Measurements from ENCODE around the gene ARL8A. TPM values are rescaled to one million over a fixed set of nuclear protein-coding genes. Genes with fewer than 3 reads are reported as not detected.

The ARL8A gene
- polyA plus RNA-seq, 3 donors = 12.4 to 123 (median 14.8) TPM

GRCh38 chr1:202157945-202158344 lies 13.4 kb upstream of the ARL8A start:
- WGBS (ENCODE audit: insufficient coverage) = 80% methylated on average over 8 of the region's 10 CpGs
- peak overlapping the region in 3 of 7 donors; percentile 9 to 60 (median 25) for H3K27ac Mint-ChIP-seq
- H3K4me1 ChIP-seq (ENCODE audit: control insufficient read depth in 1 of 2, insufficient read depth in 2 of 2, low read length in 2 of 2) = peaks cover 51 to 65% of the 10 kb centered on the region in 2 donors
- peaks cover 11 to 26% of the 10 kb centered on the region in 2 donors for H3K36me3 ChIP-seq (replicated peaks in 1 of 2; ENCODE audit: control insufficient read depth in 1 of 2, insufficient read depth in 2 of 2, low read length in 2 of 2)
- no peak for TF ChIP-seq CTCF (IDR thresholded peaks at IDR 0.05)
- H3K79me2 ChIP-seq (ENCODE audit: insufficient read depth, low read length) = peaks cover 75% of the 10 kb centered on the region
- intact Hi-C loops (cut with micrococcal nuclease) = no loop called here
- H4K20me1 ChIP-seq (ENCODE audit: insufficient read depth, low read length) = no peaks in the 10 kb centered on the region
- peaks cover 0 to 3% (median 2%) of the 10 kb centered on the region in 3 donors for H3K27me3 Mint-ChIP-seq (ENCODE audit: low read depth in 3 of 3)
- no peak for DNase-seq
- H3K27me3 ChIP-seq (ENCODE audit: control insufficient read depth in 2 of 2, insufficient read depth in 2 of 2, low read length in 2 of 2) = no peaks in the 10 kb centered on the region
- H3K4me3 ChIP-seq (replicated peaks in 1 of 3; ENCODE audit: low read depth in 2 of 3, low read length in 3 of 3) = no peak overlapping the region
- no peak overlapping the region for H3K9ac ChIP-seq (ENCODE audit: insufficient read depth, low read length, poor library complexity, severe bottlenecking)
- H3K9me3 Mint-ChIP-seq = no peaks in the 10 kb centered on the region
- peaks cover 74% of the 10 kb centered on the region for H3K4me1 Mint-ChIP-seq
- no peak overlapping the region for H2AFZ ChIP-seq (ENCODE audit: insufficient read depth, low read depth, low read length, poor library complexity, severe bottlenecking)
- H3K36me3 Mint-ChIP-seq = peaks cover 13 to 36% of the 10 kb centered on the region in 2 donors
- no peak overlapping the region for H3K27ac ChIP-seq (ENCODE audit: low read depth in 1 of 2, low read length in 2 of 2)
- no peak overlapping the region for H3K4me3 Mint-ChIP-seq
- no peak overlapping the region for H3K4me2 ChIP-seq (replicated peaks; ENCODE audit: extremely low read depth, low read length, poor library complexity, severe bottlenecking)
- no peaks in the 10 kb centered on the region for H3K9me3 ChIP-seq (replicated peaks in 1 of 2; ENCODE audit: control insufficient read depth in 1 of 2, insufficient read depth in 1 of 2, low read length in 2 of 2)

GRCh38 chr1:202156590-202156989 lies 12.1 kb upstream of the ARL8A start:
- Histone ChIP-seq H4K20me1 (ENCODE audit: insufficient read depth, low read length) (no peaks in the 10 kb centered on the region), H3K9ac (ENCODE audit: insufficient read depth, low read length, poor library complexity, severe bottlenecking) (no peak overlapping the region), H3K4me3 (replicated peaks in 1 of 3; ENCODE audit: low read depth in 2 of 3, low read length in 3 of 3) (no peak overlapping the region), H3K4me1 (ENCODE audit: control insufficient read depth in 1 of 2, insufficient read depth in 2 of 2, low read length in 2 of 2) (peaks cover 37 to 52% of the 10 kb centered on the region in 2 donors), H2AFZ (ENCODE audit: insufficient read depth, low read depth, low read length, poor library complexity, severe bottlenecking) (no peak overlapping the region), H3K4me2 (replicated peaks; ENCODE audit: extremely low read depth, low read length, poor library complexity, severe bottlenecking) (no peak overlapping the region), H3K27ac (ENCODE audit: low read depth in 1 of 2, low read length in 2 of 2) (no peak overlapping the region), H3K79me2 (ENCODE audit: insufficient read depth, low read length) (peaks cover 70% of the 10 kb centered on the region), H3K36me3 (replicated peaks in 1 of 2; ENCODE audit: control insufficient read depth in 1 of 2, insufficient read depth in 2 of 2, low read length in 2 of 2) (peaks cover 20 to 39% of the 10 kb centered on the region in 2 donors), H3K9me3 (replicated peaks in 1 of 2; ENCODE audit: control insufficient read depth in 1 of 2, insufficient read depth in 1 of 2, low read length in 2 of 2) (no peaks in the 10 kb centered on the region), H3K27me3 (ENCODE audit: control insufficient read depth in 2 of 2, insufficient read depth in 2 of 2, low read length in 2 of 2) (no peaks in the 10 kb centered on the region)
- WGBS (ENCODE audit: insufficient coverage) = 100% methylated on average over 3 of the region's 8 CpGs
- Mint-ChIP-seq H3K36me3 (peaks cover 21 to 50% of the 10 kb centered on the region in 2 donors), H3K27me3 (ENCODE audit: low read depth in 3 of 3) (peaks cover 0 to 3% (median 0%) of the 10 kb centered on the region in 3 donors), H3K4me3 (no peak overlapping the region), H3K9me3 (no peaks in the 10 kb centered on the region), H3K4me1 (peaks cover 60% of the 10 kb centered on the region), H3K27ac (peak overlapping the region in 1 of 7 donors; percentile 63)
- intact Hi-C loops (cut with micrococcal nuclease) = no loop called here
- TF ChIP-seq CTCF (IDR thresholded peaks at IDR 0.05) = no peak
- no peak for DNase-seq

Data from CD14-positive monocyte (primary cell).